CD4-positive, alpha-beta T cell (primary cell): Measurements from ENCODE around the gene VEGFC. TPM values are rescaled to one million over a fixed set of nuclear protein-coding genes. Genes with fewer than 3 reads are reported as not detected.

ENCODE experiments used
- ATAC-seq: fragments of 200-7000 bp; cut with Tn5 transposase; one replicate; pipeline ENCODE4 v1.10.0; 2022; ENCODE audit warnings: mild to moderate bottlenecking; ENCODE audit not compliant: poor library complexity
- CTCF ChIA-PET: fragments of 350-600 bp; sonication (Branson Sonifier 250); formaldehyde crosslinking; loops from one replicate; lab custom pipeline; 2021; ENCODE audit warnings: antibody characterized with exemption, inconsistent platforms; lab: Charles Lee
- POLR2A ChIA-PET: fragments of 350-600 bp; sonication (Branson Sonifier 250); formaldehyde crosslinking; loops from one replicate; lab custom pipeline; 2021; ENCODE audit warnings: antibody characterized with exemption, inconsistent platforms; lab: Charles Lee
- DNase-seq, 14 experiments: peaks; one replicate each; pipeline ENCODE4 v3.0.0-alpha.2; 2013 to 2020; ENCODE audit warnings: mixed read lengths in 2 of 14
- H3K27ac ChIP-seq, 2 donors: one replicate each; pipeline versions ENCODE4 v1.5.1 to v1.7.0; 2013; ENCODE audit warnings: low read length in 2 of 2, low read depth in 1 of 2, mild to moderate bottlenecking in 1 of 2
- H3K27me3 ChIP-seq, 2 experiments: 1 replicate in 1 of 2; 2 replicates in 1 of 2; pipeline versions ENCODE4 v1.6.1 to v1.7.0; 2013; ENCODE audit warnings: low read length in 2 of 2, control low read depth in 1 of 2, mild to moderate bottlenecking in 1 of 2, moderate library complexity in 1 of 2; ENCODE audit not compliant: insufficient read depth in 2 of 2, control insufficient read depth in 1 of 2
- H3K36me3 ChIP-seq: one replicate; pipeline ENCODE4 v1.6.1; 2013; ENCODE audit warnings: low read length, control low read depth; ENCODE audit not compliant: insufficient read depth
- H3K4me1 ChIP-seq: one replicate; pipeline ENCODE4 v1.6.1; 2013; ENCODE audit warnings: low read length, control low read depth; ENCODE audit not compliant: insufficient read depth
- H3K4me3 ChIP-seq: one replicate; pipeline ENCODE4 v1.5.1; 2013; ENCODE audit warnings: mild to moderate bottlenecking, low read length, moderate library complexity
- H3K9me3 ChIP-seq, 2 experiments: 1 replicate in 1 of 2; 2 replicates in 1 of 2; pipeline versions ENCODE4 v1.6.1 to v1.7.0; 2013; ENCODE audit warnings: low read length in 2 of 2, mild to moderate bottlenecking in 2 of 2, control low read depth in 1 of 2, moderate library complexity in 1 of 2; ENCODE audit not compliant: control insufficient read depth in 1 of 2, insufficient read depth in 1 of 2
- H3K27ac Mint-ChIP-seq: one replicate; pipeline ENCODE4 v1.8.0; 2020; ENCODE audit warnings: mixed read lengths
- H3K27me3 Mint-ChIP-seq: one replicate; pipeline ENCODE4 v1.8.0; 2021; ENCODE audit warnings: mixed read lengths
- H3K36me3 Mint-ChIP-seq: one replicate; pipeline ENCODE4 v1.8.0; 2021; ENCODE audit warnings: low read depth, mixed read lengths
- H3K4me1 Mint-ChIP-seq: one replicate; pipeline ENCODE4 v1.8.0; 2021; ENCODE audit warnings: low read depth, mixed read lengths
- H3K4me3 Mint-ChIP-seq: one replicate; pipeline ENCODE4 v1.8.0; 2020; ENCODE audit warnings: mild to moderate bottlenecking, mixed read lengths
- H3K9me3 Mint-ChIP-seq: one replicate; pipeline ENCODE4 v1.8.0; 2020; ENCODE audit warnings: mixed read lengths
- intact Hi-C, 2 experiments: fragments of 100-400 bp; cut with DNase I in 1 of 2; cut with micrococcal nuclease in 1 of 2; formaldehyde crosslinking; loops; one replicate each; pipeline versions ENCODE4 v1.15.1 to v1.9.0; 2023 to 2025; cut with DNase I, micrococcal nuclease
- total RNA-seq, 174 experiments: library from RNA in 2 of 174; stranded (reverse) in 2 of 174; gene quantifications; one replicate each; pipeline ENCODE4 v1.2.3 and lab custom pipeline; 2021 to 2026
- TF ChIP-seq, protein P1 (sequence below): fragments of 200-600 bp; IDR thresholded peaks from one replicate; pipeline ENCODE4 v1.8.0; 2022; ENCODE audit warnings: antibody characterized with exemption, mild to moderate bottlenecking

Gene VEGFC
- total RNA-seq, 2 experiments from 2014 or later, result not detected

GRCh38 chr4:176709417-176709816 lies 83.3 kb downstream of the VEGFC start:
- ATAC-seq (no peak), DNase-seq (no peak)
- ChIA-PET CTCF (no interaction called here), POLR2A (no interaction called here)
- Mint-ChIP-seq H3K27me3 (peaks cover 3% of the 10 kb centered on the region), H3K4me3 (no peak overlapping the region), H3K36me3 (no peaks in the 10 kb centered on the region), H3K9me3 (no peaks in the 10 kb centered on the region), H3K27ac (no peak overlapping the region), H3K4me1 (no peaks in the 10 kb centered on the region)
- Histone ChIP-seq H3K36me3 (no peaks in the 10 kb centered on the region), H3K9me3 (no peaks in the 10 kb centered on the region), H3K27me3 (no peaks in the 10 kb centered on the region), H3K4me1 (no peaks in the 10 kb centered on the region), H3K27ac (no peak overlapping the region), H3K4me3 (no peak overlapping the region)
- intact Hi-C loops, result no loop called here
- TF ChIP-seq, protein P1, sequence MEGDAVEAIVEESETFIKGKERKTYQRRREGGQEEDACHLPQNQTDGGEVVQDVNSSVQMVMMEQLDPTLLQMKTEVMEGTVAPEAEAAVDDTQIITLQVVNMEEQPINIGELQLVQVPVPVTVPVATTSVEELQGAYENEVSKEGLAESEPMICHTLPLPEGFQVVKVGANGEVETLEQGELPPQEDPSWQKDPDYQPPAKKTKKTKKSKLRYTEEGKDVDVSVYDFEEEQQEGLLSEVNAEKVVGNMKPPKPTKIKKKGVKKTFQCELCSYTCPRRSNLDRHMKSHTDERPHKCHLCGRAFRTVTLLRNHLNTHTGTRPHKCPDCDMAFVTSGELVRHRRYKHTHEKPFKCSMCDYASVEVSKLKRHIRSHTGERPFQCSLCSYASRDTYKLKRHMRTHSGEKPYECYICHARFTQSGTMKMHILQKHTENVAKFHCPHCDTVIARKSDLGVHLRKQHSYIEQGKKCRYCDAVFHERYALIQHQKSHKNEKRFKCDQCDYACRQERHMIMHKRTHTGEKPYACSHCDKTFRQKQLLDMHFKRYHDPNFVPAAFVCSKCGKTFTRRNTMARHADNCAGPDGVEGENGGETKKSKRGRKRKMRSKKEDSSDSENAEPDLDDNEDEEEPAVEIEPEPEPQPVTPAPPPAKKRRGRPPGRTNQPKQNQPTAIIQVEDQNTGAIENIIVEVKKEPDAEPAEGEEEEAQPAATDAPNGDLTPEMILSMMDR, result no peak

DNA sequence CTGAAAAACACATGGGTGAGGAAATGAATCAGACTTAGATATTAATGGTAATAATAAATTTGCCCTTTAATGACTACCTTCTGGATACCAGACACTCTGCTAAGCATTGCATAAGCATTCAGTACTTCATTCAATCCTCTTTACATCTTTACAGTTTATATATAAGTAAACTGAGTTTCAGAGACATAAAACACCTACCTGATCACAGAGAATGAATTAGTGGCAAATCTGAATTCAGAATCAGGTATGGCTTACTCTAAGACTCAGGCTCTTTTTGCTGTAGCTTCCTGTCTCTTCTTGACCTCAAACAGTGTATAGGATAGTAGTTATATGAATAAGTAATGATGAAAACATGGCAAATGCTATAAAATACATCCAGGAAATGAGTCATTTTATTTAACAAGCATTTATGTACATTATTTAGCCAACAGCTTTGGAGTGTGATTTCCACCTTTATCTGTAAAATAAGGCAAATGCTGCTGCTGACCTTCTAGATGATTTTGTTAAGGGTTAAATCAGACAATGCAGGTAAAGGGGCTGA lies 83.9 kb downstream of the VEGFC start:
- no peak for DNase-seq
- Mint-ChIP-seq H3K4me1 (no peaks in the 10 kb centered on the region), H3K27ac (no peak overlapping the region), H3K4me3 (no peak overlapping the region), H3K36me3 (no peaks in the 10 kb centered on the region), H3K27me3 (peaks cover 3% of the 10 kb centered on the region), H3K9me3 (no peaks in the 10 kb centered on the region)
- Histone ChIP-seq H3K27ac (no peak overlapping the region), H3K4me1 (no peaks in the 10 kb centered on the region), H3K9me3 (no peaks in the 10 kb centered on the region), H3K27me3 (no peaks in the 10 kb centered on the region), H3K4me3 (no peak overlapping the region), H3K36me3 (no peaks in the 10 kb centered on the region)
- ATAC-seq, result no peak
- intact Hi-C loops, result no loop called here
- ChIA-PET CTCF (no interaction called here), POLR2A (no interaction called here)
- TF ChIP-seq, protein P1, result no peak

- Mint-ChIP-seq H3K4me3 (no peak overlapping the region), H3K9me3 (peaks cover 2% of the 10 kb centered on the region), H3K27ac (no peak overlapping the region), H3K27me3 (no peaks in the 10 kb centered on the region), H3K4me1 (no peaks in the 10 kb centered on the region), H3K36me3 (no peaks in the 10 kb centered on the region)
- Histone ChIP-seq H3K9me3 (no peaks in the 10 kb centered on the region), H3K27ac (no peak overlapping the region), H3K4me3 (no peak overlapping the region), H3K4me1 (no peaks in the 10 kb centered on the region), H3K27me3 (no peaks in the 10 kb centered on the region), H3K36me3 (no peaks in the 10 kb centered on the region)
- ChIA-PET CTCF (no interaction called here), POLR2A (no interaction called here)
- intact Hi-C loops, result no loop called here
- TF ChIP-seq, protein P1, result no peak
- DNase-seq (no peak), ATAC-seq (no peak)
These were observed 102.0 kb downstream of the VEGFC start for GRCh38 chr4:176690716-176691115.
